Activated CD4-positive, alpha-beta memory T cell treated with anti-CD3 and anti-CD28 coated beads, Interleukin-2, amount 10 ng/mL, durations not matched to agents 7 days and 5 days (primary cell): ENCODE measurements around the gene PCDHA4. TPM values are rescaled to one million over a fixed set of nuclear protein-coding genes. Genes with fewer than 3 reads are reported as not detected.
"Not testable (repeated sequence)": the region's sequence is repeated elsewhere in the genome, so short reads cannot be mapped to it uniquely, and the experiment has no call there.

ENCODE experiments used
- CTCF ChIA-PET: fragments of 350-600 bp; sonication (Branson Sonifier 250); formaldehyde crosslinking; loops from one replicate; lab custom pipeline; 2021; ENCODE audit warnings: antibody characterized with exemption, inconsistent platforms; lab: Charles Lee
- POLR2A ChIA-PET: fragments of 350-600 bp; sonication (Branson Sonifier 250); formaldehyde crosslinking; loops from one replicate; lab custom pipeline; 2021; ENCODE audit warnings: antibody characterized with exemption; lab: Charles Lee
- DNase-seq: peaks from one replicate; pipeline ENCODE4 v3.0.0-alpha.2; 2020
- H3K27ac Mint-ChIP-seq: one replicate; pipeline ENCODE4 v1.8.0; 2021; ENCODE audit warnings: mild to moderate bottlenecking, mixed read lengths
- H3K27me3 Mint-ChIP-seq: one replicate; pipeline ENCODE4 v1.8.0; 2021; ENCODE audit warnings: mixed read lengths
- H3K36me3 Mint-ChIP-seq: one replicate; pipeline ENCODE4 v1.8.0; 2021; ENCODE audit warnings: low read depth, mixed read lengths
- H3K4me1 Mint-ChIP-seq: one replicate; pipeline ENCODE4 v1.8.0; 2021; ENCODE audit warnings: mixed read lengths
- H3K4me3 Mint-ChIP-seq: one replicate; pipeline ENCODE4 v1.8.0; 2021; ENCODE audit warnings: mild to moderate bottlenecking, mixed read lengths
- H3K9me3 Mint-ChIP-seq: one replicate; pipeline ENCODE4 v1.8.0; 2021; ENCODE audit warnings: mixed read lengths
- total RNA-seq, 2 experiments: library from RNA; stranded (reverse); gene quantifications; one replicate each; pipeline ENCODE4 v1.2.3, GENCODE V29; 2021

Gene PCDHA4
- total RNA-seq, result not detected

GRCh38 chr5:140806834-140807775 lies at the start of gene PCDHA4:
PCDHA4 (plus strand) TSS chr5:140807068.
- H3K36me3 Mint-ChIP-seq, result peaks cover 7% of the 10 kb centered on the region
- ChIA-PET CTCF (no interaction called here), POLR2A (no interaction called here)
- no peaks in the 10 kb centered on the region for H3K27me3 Mint-ChIP-seq
- H3K27ac Mint-ChIP-seq, result no peak within 1 kb of the TSS
- no peaks in the 10 kb centered on the region for H3K4me1 Mint-ChIP-seq
- no peak for DNase-seq
- H3K4me3 Mint-ChIP-seq, result no peak within 1 kb of the TSS
- H3K9me3 Mint-ChIP-seq, result peaks cover 26% of the 10 kb centered on the region

- no peaks in the 10 kb centered on the region for H3K4me1 Mint-ChIP-seq
- no peak for DNase-seq
- no peak overlapping the region for H3K27ac Mint-ChIP-seq
- H3K36me3 Mint-ChIP-seq, result peaks cover 13% of the 10 kb centered on the region
- no peak overlapping the region for H3K4me3 Mint-ChIP-seq
- ChIA-PET POLR2A (no interaction called here), CTCF (no interaction called here)
- H3K27me3 Mint-ChIP-seq, result no peaks in the 10 kb centered on the region
- H3K9me3 Mint-ChIP-seq, result peaks cover 69% of the 10 kb centered on the region
Measured at GRCh38 chr5:140764177-140764973, 42.5 kb upstream of the PCDHA4 start.

GRCh38 chr5:140767444-140767843 lies 39.4 kb upstream of the PCDHA4 start:
- POLR2A ChIA-PET, result no interaction called here
- DNase-seq, result no peak
- Mint-ChIP-seq H3K36me3 (peaks cover 10% of the 10 kb centered on the region), H3K4me3 (no peak overlapping the region), H3K4me1 (no peaks in the 10 kb centered on the region), H3K27ac (no peak overlapping the region), H3K27me3 (no peaks in the 10 kb centered on the region), H3K9me3 (peaks cover 64% of the 10 kb centered on the region)
- CTCF ChIA-PET, result no interaction called here

GRCh38 chr5:140780512-140780911 lies 26.4 kb upstream of the PCDHA4 start:
- DNase-seq, result no peak
- Mint-ChIP-seq H3K4me1 (no peaks in the 10 kb centered on the region), H3K9me3 (peaks cover 42% of the 10 kb centered on the region), H3K4me3 (no peak overlapping the region), H3K27me3 (no peaks in the 10 kb centered on the region), H3K36me3 (no peaks in the 10 kb centered on the region), H3K27ac (no peak overlapping the region)
- ChIA-PET CTCF (no interaction called here), POLR2A (no interaction called here)

GRCh38 chr5:140785905-140786686 lies 20.8 kb upstream of the PCDHA4 start, which contains the start of gene PCDHA1:
PCDHA1 (plus strand) TSS chr5:140786140.
- Mint-ChIP-seq H3K36me3 (no peaks in the 10 kb centered on the region), H3K4me1 (no peaks in the 10 kb centered on the region), H3K27ac (no peak within 1 kb of the TSS), H3K9me3 (peaks cover 41% of the 10 kb centered on the region), H3K27me3 (peaks cover 2% of the 10 kb centered on the region), H3K4me3 (no peak within 1 kb of the TSS)
- no peak for DNase-seq
- ChIA-PET CTCF (no interaction called here), POLR2A (no interaction called here)

- H3K36me3 Mint-ChIP-seq, H3K4me3 Mint-ChIP-seq, H3K27me3 Mint-ChIP-seq, POLR2A ChIA-PET, H3K27ac Mint-ChIP-seq, CTCF ChIA-PET, H3K4me1 Mint-ChIP-seq, DNase-seq: not testable (repeated sequence)
- H3K9me3 Mint-ChIP-seq, result peaks cover 34% of the 10 kb centered on the region
Measured at GRCh38 chr5:140787422-140787821, 19.4 kb upstream of the PCDHA4 start.

GRCh38 chr5:140787849-140788504 lies 18.9 kb upstream of the PCDHA4 start:
- H3K27ac Mint-ChIP-seq, H3K4me1 Mint-ChIP-seq, DNase-seq, POLR2A ChIA-PET, H3K27me3 Mint-ChIP-seq, H3K36me3 Mint-ChIP-seq, H3K4me3 Mint-ChIP-seq, CTCF ChIA-PET: not testable (repeated sequence)
- H3K9me3 Mint-ChIP-seq, result peaks cover 31% of the 10 kb centered on the region

- no peak overlapping the region for H3K27ac Mint-ChIP-seq
Measured at GRCh38 chr5:140791089-140791488, 15.8 kb upstream of the PCDHA4 start.

GRCh38 chr5:140794595-140795258 lies 12.1 kb upstream of the PCDHA4 start, which contains the start of gene PCDHA2:
PCDHA2 (plus strand) TSS chr5:140794852.
- H3K36me3 Mint-ChIP-seq, result no peaks in the 10 kb centered on the region
- peaks cover 18% of the 10 kb centered on the region for H3K9me3 Mint-ChIP-seq
- ChIA-PET POLR2A (no interaction called here), CTCF (no interaction called here)
- no peak for DNase-seq
- H3K27me3 Mint-ChIP-seq, result no peaks in the 10 kb centered on the region
- H3K4me1 Mint-ChIP-seq, result no peaks in the 10 kb centered on the region
- H3K27ac Mint-ChIP-seq, result no peak within 1 kb of the TSS
- H3K4me3 Mint-ChIP-seq, result no peak within 1 kb of the TSS

More at GRCh38 chr5:140791089-140791488, 15.8 kb upstream of the PCDHA4 start:
- Mint-ChIP-seq H3K36me3 (no peaks in the 10 kb centered on the region), H3K4me1 (no peaks in the 10 kb centered on the region), H3K9me3 (peaks cover 28% of the 10 kb centered on the region), H3K27me3 (no peaks in the 10 kb centered on the region), H3K4me3 (no peak overlapping the region)
- no peak for DNase-seq
- POLR2A ChIA-PET, result no interaction called here
- CTCF ChIA-PET, result no interaction called here

- Mint-ChIP-seq H3K36me3 (no peaks in the 10 kb centered on the region), H3K9me3 (peaks cover 18% of the 10 kb centered on the region)
Measured at GRCh38 chr5:140795259-140795641, 11.6 kb upstream of the PCDHA4 start.

GRCh38 chr5:140796072-140796717 lies 10.7 kb upstream of the PCDHA4 start:
- POLR2A ChIA-PET, H3K27me3 Mint-ChIP-seq, H3K4me3 Mint-ChIP-seq, DNase-seq, H3K27ac Mint-ChIP-seq, H3K4me1 Mint-ChIP-seq, H3K36me3 Mint-ChIP-seq, CTCF ChIA-PET: not testable (repeated sequence)
- peaks cover 19% of the 10 kb centered on the region for H3K9me3 Mint-ChIP-seq

More at GRCh38 chr5:140795259-140795641, 11.6 kb upstream of the PCDHA4 start:
- H3K4me1 Mint-ChIP-seq, result no peaks in the 10 kb centered on the region
- H3K4me3 Mint-ChIP-seq, result no peak overlapping the region
- H3K27ac Mint-ChIP-seq, result no peak overlapping the region
- CTCF ChIA-PET, result no interaction called here
- no peaks in the 10 kb centered on the region for H3K27me3 Mint-ChIP-seq
- POLR2A ChIA-PET, result no interaction called here
- DNase-seq, result no peak

- ChIA-PET POLR2A (no interaction called here), CTCF (no interaction called here)
- H3K4me3 Mint-ChIP-seq, result no peak overlapping the region
- no peaks in the 10 kb centered on the region for H3K4me1 Mint-ChIP-seq
- no peaks in the 10 kb centered on the region for H3K27me3 Mint-ChIP-seq
- H3K36me3 Mint-ChIP-seq, result no peaks in the 10 kb centered on the region
- H3K27ac Mint-ChIP-seq, result no peak overlapping the region
- H3K9me3 Mint-ChIP-seq, result peaks cover 21% of the 10 kb centered on the region
- DNase-seq, result no peak
Measured at GRCh38 chr5:140796718-140797095, 10.2 kb upstream of the PCDHA4 start.
